B cell (primary cell): ENCODE results near the gene BORCS8. TPM values are rescaled to one million over a fixed set of nuclear protein-coding genes. Genes with fewer than 3 reads are reported as not detected.

Experiments
- ATAC-seq: fragments of 200-7000 bp; cut with Tn5 transposase; one replicate; pipeline ENCODE4 v1.10.0; 2021; ENCODE audit warnings: low read depth, mild to moderate bottlenecking, moderate number of reproducible peaks, moderate library complexity
- CTCF ChIA-PET: fragments of 350-600 bp; sonication (Branson Sonifier 250); formaldehyde crosslinking; loops from one replicate; lab custom pipeline; 2021; ENCODE audit warnings: antibody characterized with exemption, inconsistent platforms; lab: Charles Lee
- POLR2A ChIA-PET: fragments of 350-600 bp; sonication (Branson Sonifier 250); formaldehyde crosslinking; loops from one replicate; lab custom pipeline; 2021; ENCODE audit warnings: antibody characterized with exemption; lab: Charles Lee
- DNase-seq: peaks from one replicate; pipeline ENCODE4 v3.0.0; 2013
- H2AFZ ChIP-seq: 2 replicates; pipeline ENCODE4 v1.6.1; 2012; ENCODE audit warnings: mild to moderate bottlenecking, low read depth, low read length; ENCODE audit not compliant: insufficient read depth, poor library complexity, severe bottlenecking
- H3K27ac ChIP-seq, 2 donors: 1 replicate in 1 of 2; 2 replicates in 1 of 2; pipeline ENCODE4 v1.5.1; 2012 to 2013; ENCODE audit warnings: low read length in 2 of 2, mild to moderate bottlenecking in 2 of 2, moderate library complexity in 1 of 2
- H3K27me3 ChIP-seq, 4 experiments: fragments of 200-600 bp in 1 of 4; sonication (generic) in 1 of 4; replicated peaks in 1 of 4; 1 replicate in 2 of 4; 2 replicates in 2 of 4; pipeline versions ENCODE4 v1.6.1 to v1.7.0; 2013 to 2016; ENCODE audit warnings: low read length in 3 of 4, mild to moderate bottlenecking in 2 of 4, mixed read lengths in 1 of 4, moderate library complexity in 1 of 4; ENCODE audit not compliant: insufficient read depth in 4 of 4, control insufficient read depth in 3 of 4; ENCODE audit errors: control extremely low read depth in 1 of 4
- H3K36me3 ChIP-seq, 2 experiments: replicated peaks in 1 of 2; 1 replicate in 1 of 2; 2 replicates in 1 of 2; pipeline versions ENCODE4 v1.6.1 to v1.7.1; 2013; ENCODE audit warnings: low read length in 1 of 2; ENCODE audit not compliant: insufficient read depth in 2 of 2, control insufficient read depth in 1 of 2; ENCODE audit errors: control extremely low read depth in 1 of 2, extremely low read depth in 1 of 2
- H3K4me1 ChIP-seq, 2 donors: fragments of 200-600 bp in 1 of 2; sonication (generic) in 1 of 2; 1 replicate in 1 of 2; 2 replicates in 1 of 2; pipeline versions ENCODE4 v1.5.1 to v1.6.1; 2013 to 2017; ENCODE audit warnings: low read length in 2 of 2; ENCODE audit not compliant: control insufficient read depth in 2 of 2, insufficient read depth in 2 of 2
- H3K4me2 ChIP-seq: replicated peaks from 2 replicates; pipeline ENCODE3; 2012; ENCODE audit warnings: mild to moderate bottlenecking, low read depth, low read length; ENCODE audit not compliant: poor library complexity, severe bottlenecking
- H3K4me3 ChIP-seq, 5 experiments: fragments of 200-600 bp in 1 of 5; sonication (generic) in 1 of 5; 1 replicate in 3 of 5; 2 replicates in 2 of 5; pipeline versions ENCODE4 v1.5.1 to v1.7.0; 2011 to 2016; ENCODE audit warnings: low read length in 4 of 5, mild to moderate bottlenecking in 4 of 5, low read depth in 2 of 5, control low read depth in 1 of 5, moderate library complexity in 1 of 5; ENCODE audit not compliant: insufficient read depth in 1 of 5; ENCODE audit errors: control extremely low read depth in 1 of 5, extremely low read depth in 1 of 5
- H3K79me2 ChIP-seq: fragments of 200-600 bp; sonication (generic); one replicate; pipeline ENCODE4 v1.6.0; 2016; ENCODE audit warnings: low read length; ENCODE audit not compliant: control insufficient read depth, insufficient read depth
- H3K9ac ChIP-seq: fragments of 200-600 bp; sonication (generic); 2 replicates; pipeline ENCODE4 v1.6.1; 2017; ENCODE audit warnings: mild to moderate bottlenecking, low read length, moderate library complexity
- H3K9me3 ChIP-seq, 3 donors: one replicate each; pipeline versions ENCODE4 v1.6.1 to v1.7.1; 2013; ENCODE audit warnings: low read length in 2 of 3; ENCODE audit not compliant: control insufficient read depth in 2 of 3, insufficient read depth in 1 of 3; ENCODE audit errors: control extremely low read depth in 1 of 3
- H4K20me1 ChIP-seq: 2 replicates; pipeline ENCODE4 v1.6.0; 2012; ENCODE audit warnings: mild to moderate bottlenecking, low read length; ENCODE audit not compliant: insufficient read depth, control insufficient read depth, poor library complexity, severe bottlenecking
- H3K27ac Mint-ChIP-seq: one replicate; pipeline ENCODE4 v1.8.0; 2021; ENCODE audit warnings: mixed read lengths
- H3K27me3 Mint-ChIP-seq: one replicate; pipeline ENCODE4 v1.8.0; 2021; ENCODE audit warnings: mixed read lengths
- H3K4me1 Mint-ChIP-seq: one replicate; pipeline ENCODE4 v1.8.0; 2021; ENCODE audit warnings: mixed read lengths
- H3K4me3 Mint-ChIP-seq: one replicate; pipeline ENCODE4 v1.8.0; 2021; ENCODE audit warnings: mixed read lengths
- H3K9me3 Mint-ChIP-seq: one replicate; pipeline ENCODE4 v1.8.0; 2022; ENCODE audit warnings: mixed read lengths; ENCODE audit not compliant: insufficient read depth
- CTCF ChIP-seq: fragments of 200-600 bp; IDR thresholded peaks from one replicate; pipeline ENCODE4 v1.8.0; 2022; ENCODE audit warnings: antibody characterized with exemption, mild to moderate bottlenecking
- EZH2 ChIP-seq: IDR thresholded peaks from 2 replicates; pipeline ENCODE4 v1.6.1; 2012; ENCODE audit warnings: borderline replicate concordance, low read depth, mild to moderate bottlenecking, moderate library complexity, low read length; ENCODE audit not compliant: insufficient read depth, poor library complexity, severe bottlenecking
- WGBS: methylation state at CpG from one replicate; pipeline ENCODE4 v1.1.5; 2013; ENCODE audit warnings: missing lambda C conversion rate; ENCODE audit not compliant: insufficient coverage; 5-methylcytosine and 5-hydroxymethylcytosine counted together
- intact Hi-C: fragments of 100-400 bp; cut with micrococcal nuclease; formaldehyde crosslinking; loops from one replicate; pipeline ENCODE4 v1.10.0; 2022
- polyA plus RNA-seq: library from polyadenylated mRNA; depleted of rRNA; stranded (reverse); fragments of >200 nt; gene quantifications from 2 replicates; pipeline ENCODE4 v1.2.3, GENCODE V29; 2012
- total RNA-seq, 2 donors: library from RNA; stranded (reverse); fragments of 120-200 nt in 1 of 2; gene quantifications; 1 replicate in 1 of 2; 2 replicates in 1 of 2; pipeline versions ENCODE4 v1.2.3 to v1.2.4, GENCODE V29; 2013 to 2022

BORCS8 gene
- total and polyA plus RNA-seq, 2 donors (not counting 1 experiment from before 2014, with no cell fraction given) = 37.6 to 63.1 TPM

- Histone ChIP-seq H3K9ac (no peak overlapping the region), H3K9me3 (no peaks in the 10 kb centered on the region), H3K27me3 (no peaks in the 10 kb centered on the region), H3K36me3 (no peaks in the 10 kb centered on the region), H4K20me1 (no peaks in the 10 kb centered on the region), H2AFZ (no peak overlapping the region), H3K79me2 (peaks cover 15% of the 10 kb centered on the region), H3K4me2 (no peak overlapping the region), H3K4me3 (no peak overlapping the region), H3K4me1 (peaks cover 15 to 17% of the 10 kb centered on the region in 2 donors), H3K27ac (no peak overlapping the region)
- Mint-ChIP-seq H3K9me3 (no peaks in the 10 kb centered on the region), H3K4me1 (peaks cover 31% of the 10 kb centered on the region), H3K27ac (no peak overlapping the region), H3K27me3 (no peaks in the 10 kb centered on the region), H3K4me3 (no peak overlapping the region)
- TF ChIP-seq EZH2 = no peak
- no peak for TF ChIP-seq CTCF
- intact Hi-C loops = no loop called here
- POLR2A ChIA-PET = no interaction called here
- WGBS = 76% methylated on average over 4 of the region's 5 CpGs
- DNase-seq = no peak
- no peak for ATAC-seq
- CTCF ChIA-PET = interaction anchor here (0.6 to 10.8 kb wide), 8 partner anchors 33 to 309 kb away, joined by 3 to 285 read pairs (median 4); partner anchors contain the start of genes MEF2B and SLC25A42
These were observed 51.5 kb downstream of the BORCS8 start for GRCh38 chr19:19140476-19140875.

- ATAC-seq (no peak), DNase-seq (no peak)
- H3K27me3 Mint-ChIP-seq = no peaks in the 10 kb centered on the region
- ChIA-PET POLR2A (no interaction called here), CTCF (interaction anchor here (0.6 to 10.8 kb wide), 8 partner anchors 17 to 100 kb away, joined by 3 to 285 read pairs (median 4); partner anchors contain the start of genes MEF2B and SLC25A42)
- H3K27me3 ChIP-seq = no peaks in the 10 kb centered on the region
- intact Hi-C loops = loop anchor here (1.0 to 5.0 kb wide), 2 partner anchors 87 to 948 kb away; partner anchors contain the start of gene MPV17L2
- H3K4me1 Mint-ChIP-seq = peaks cover 35% of the 10 kb centered on the region
- H3K27ac ChIP-seq = no peak overlapping the region
- H4K20me1 ChIP-seq = no peaks in the 10 kb centered on the region
- no peaks in the 10 kb centered on the region for H3K9me3 ChIP-seq
- TF ChIP-seq CTCF (peak; percentile 47), EZH2 (no peak)
- H3K27ac Mint-ChIP-seq = no peak overlapping the region
- H3K79me2 ChIP-seq = peaks cover 15% of the 10 kb centered on the region
- H3K4me2 ChIP-seq = no peak overlapping the region
- no peak overlapping the region for H3K4me3 ChIP-seq
- no peaks in the 10 kb centered on the region for H3K36me3 ChIP-seq
- no peaks in the 10 kb centered on the region for H3K9me3 Mint-ChIP-seq
- 54% methylated on average over 5 of the region's 5 CpGs for WGBS
- H2AFZ ChIP-seq = no peak overlapping the region
- H3K4me1 ChIP-seq = peaks cover 15 to 21% of the 10 kb centered on the region in 2 donors
- no peak overlapping the region for H3K4me3 Mint-ChIP-seq
- H3K9ac ChIP-seq = no peak overlapping the region
These were observed 52.1 kb downstream of the BORCS8 start for GRCh38 chr19:19139876-19140229.
